ENCODE data around the gene ALKAL2. TPM values are rescaled to one million over a fixed set of nuclear protein-coding genes. Genes with fewer than 3 reads are reported as not detected.

The ALKAL2 gene
- total and polyA plus RNA-seq, 3 donors from 2014 or later = 29.6 to 69.4 (median 46.9) TPM

DNA sequence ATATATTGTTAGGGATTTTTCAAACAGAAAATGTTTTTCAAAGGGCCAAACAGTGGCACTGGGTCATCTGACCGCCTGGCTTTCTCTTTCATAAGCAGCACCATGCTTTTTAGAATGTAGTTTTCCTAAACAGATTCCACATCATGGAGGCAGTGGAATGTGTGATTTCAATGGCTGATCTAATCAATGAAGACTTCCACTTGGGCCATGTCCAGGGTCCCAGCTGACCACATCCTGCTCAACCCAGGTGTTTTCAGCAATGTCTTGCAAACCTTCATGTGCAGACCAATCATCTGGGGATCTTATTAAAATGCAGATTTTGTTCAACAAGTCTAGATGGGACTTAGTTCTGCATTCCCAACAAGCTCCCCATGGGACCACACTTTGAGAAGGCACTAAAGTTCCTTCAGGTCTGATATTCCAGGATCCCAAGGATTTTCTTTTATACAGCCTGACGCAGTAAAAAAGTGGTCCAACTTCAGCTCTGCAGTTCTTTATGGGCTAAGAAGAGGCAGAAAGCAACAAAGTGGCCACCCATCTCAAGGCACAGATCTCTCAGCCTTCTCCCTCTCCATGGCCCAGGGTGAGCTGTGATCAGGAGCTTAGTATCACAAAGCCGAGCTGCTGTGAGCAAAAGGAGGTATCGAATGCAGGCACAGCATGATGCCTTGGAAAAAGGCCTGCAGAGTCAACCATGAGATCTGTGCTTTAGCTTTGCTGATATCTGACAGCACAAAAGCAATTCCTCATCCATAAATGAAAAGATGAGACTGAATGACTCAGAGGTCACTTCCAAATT is 3.7 kb downstream of the ALKAL2 start:
- no peak overlapping the region for H3K4me3 ChIP-seq
- DNase-seq = no peak
- TF ChIP-seq, protein P1, sequence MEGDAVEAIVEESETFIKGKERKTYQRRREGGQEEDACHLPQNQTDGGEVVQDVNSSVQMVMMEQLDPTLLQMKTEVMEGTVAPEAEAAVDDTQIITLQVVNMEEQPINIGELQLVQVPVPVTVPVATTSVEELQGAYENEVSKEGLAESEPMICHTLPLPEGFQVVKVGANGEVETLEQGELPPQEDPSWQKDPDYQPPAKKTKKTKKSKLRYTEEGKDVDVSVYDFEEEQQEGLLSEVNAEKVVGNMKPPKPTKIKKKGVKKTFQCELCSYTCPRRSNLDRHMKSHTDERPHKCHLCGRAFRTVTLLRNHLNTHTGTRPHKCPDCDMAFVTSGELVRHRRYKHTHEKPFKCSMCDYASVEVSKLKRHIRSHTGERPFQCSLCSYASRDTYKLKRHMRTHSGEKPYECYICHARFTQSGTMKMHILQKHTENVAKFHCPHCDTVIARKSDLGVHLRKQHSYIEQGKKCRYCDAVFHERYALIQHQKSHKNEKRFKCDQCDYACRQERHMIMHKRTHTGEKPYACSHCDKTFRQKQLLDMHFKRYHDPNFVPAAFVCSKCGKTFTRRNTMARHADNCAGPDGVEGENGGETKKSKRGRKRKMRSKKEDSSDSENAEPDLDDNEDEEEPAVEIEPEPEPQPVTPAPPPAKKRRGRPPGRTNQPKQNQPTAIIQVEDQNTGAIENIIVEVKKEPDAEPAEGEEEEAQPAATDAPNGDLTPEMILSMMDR (IDR thresholded peaks at IDR 0.05) = no peak
- TF ChIP-seq POLR2A (IDR thresholded peaks at IDR 0.05) = no peak
- no peaks in the 10 kb centered on the region for H3K27me3 ChIP-seq
- intact Hi-C loops (cut with DNase I; ENCODE audit: low total_unique reads) = no loop called here
- H3K4me1 ChIP-seq = peaks cover 29% of the 10 kb centered on the region
- WGBS, 2 donors = 89 to 99% methylated on average over 4 of the region's 4 CpGs
- H3K9me3 ChIP-seq = no peaks in the 10 kb centered on the region
- no peaks in the 10 kb centered on the region for H3K36me3 ChIP-seq (ENCODE audit: low read depth, missing control alignments)
- peak overlapping the region in 1 of 2 donors; percentile 53 for H3K27ac ChIP-seq

DNA sequence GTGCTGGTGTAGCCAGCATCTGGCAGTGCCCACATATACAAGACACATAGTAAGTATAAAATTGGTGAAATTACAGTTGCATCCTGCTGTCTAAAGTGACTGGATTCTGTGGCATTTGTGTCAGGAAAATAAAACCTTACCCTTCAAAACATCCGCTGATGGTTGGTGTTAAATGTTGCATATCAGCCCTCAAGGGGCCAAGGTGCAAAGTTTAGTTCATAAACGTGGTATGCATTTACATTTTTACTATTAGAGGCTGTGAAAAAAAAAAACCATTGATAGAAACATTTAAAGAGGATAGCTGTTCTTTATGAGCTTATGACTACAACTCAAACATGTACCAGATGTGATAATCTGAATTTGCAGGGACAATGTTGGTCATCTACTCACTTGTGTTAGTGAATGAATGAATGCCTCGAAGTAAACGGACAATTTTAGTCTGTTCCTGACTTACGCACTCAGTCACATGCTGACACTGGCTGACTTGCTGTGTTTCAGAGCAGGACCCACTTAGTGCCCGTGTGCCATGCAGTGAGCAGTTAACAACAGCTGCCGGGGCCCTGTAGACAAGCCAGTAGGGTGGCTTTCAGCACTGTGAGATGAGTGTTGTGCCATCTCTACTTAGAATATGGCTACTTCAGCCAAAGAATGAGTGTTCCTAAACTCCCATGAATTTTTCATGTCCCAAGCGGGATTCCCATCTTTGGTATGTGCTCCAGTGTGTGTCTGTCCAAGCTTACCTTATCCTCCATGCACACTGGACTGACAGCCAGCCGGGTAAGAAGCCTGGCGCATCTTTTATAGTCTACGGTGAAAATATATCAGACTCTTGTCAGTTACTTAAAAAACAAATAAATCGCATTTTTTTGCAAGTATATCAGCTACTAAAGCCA is 5.3 kb downstream of the ALKAL2 start:
- H3K4me1 ChIP-seq = peaks cover 27% of the 10 kb centered on the region
- H3K27ac ChIP-seq = no peak overlapping the region
- DNase-seq = no peak
- H3K27me3 ChIP-seq = no peaks in the 10 kb centered on the region
- H3K36me3 ChIP-seq (ENCODE audit: low read depth, missing control alignments) = no peaks in the 10 kb centered on the region
- intact Hi-C loops (cut with DNase I; ENCODE audit: low total_unique reads) = no loop called here
- TF ChIP-seq, protein P1 (IDR thresholded peaks at IDR 0.05) = no peak
- no peak for TF ChIP-seq POLR2A (IDR thresholded peaks at IDR 0.05)
- no peaks in the 10 kb centered on the region for H3K9me3 ChIP-seq
- WGBS, 2 donors = 89 to 92% methylated on average over 11 to 12 of the region's 12 CpGs
- no peak overlapping the region for H3K4me3 ChIP-seq

DNA sequence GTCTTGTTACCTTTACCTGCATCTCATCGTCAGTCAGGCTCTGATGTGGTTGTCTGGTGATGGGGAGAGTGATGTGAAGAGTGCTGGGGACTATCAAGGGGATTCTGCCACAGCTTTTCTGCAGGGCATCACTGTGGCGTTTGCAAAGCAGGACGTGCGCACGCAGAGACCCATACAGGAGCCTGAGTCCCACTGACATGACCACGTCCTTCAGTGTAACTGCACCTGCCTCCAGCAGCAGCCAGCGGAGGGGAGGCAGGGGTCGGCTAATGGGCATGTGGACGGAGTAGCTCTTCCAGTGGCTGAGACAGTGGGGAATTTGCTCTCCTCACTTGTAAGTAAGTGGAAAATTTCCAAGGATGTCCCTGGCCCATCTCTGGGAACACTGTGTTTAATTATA is 6.5 kb downstream of the ALKAL2 start:
- H3K27ac ChIP-seq = peak overlapping the region in 1 of 2 donors; percentile 65
- H3K4me1 ChIP-seq = peaks cover 27% of the 10 kb centered on the region
- WGBS, 2 donors = 90 to 94% methylated on average over 9 of the region's 9 CpGs

DNA sequence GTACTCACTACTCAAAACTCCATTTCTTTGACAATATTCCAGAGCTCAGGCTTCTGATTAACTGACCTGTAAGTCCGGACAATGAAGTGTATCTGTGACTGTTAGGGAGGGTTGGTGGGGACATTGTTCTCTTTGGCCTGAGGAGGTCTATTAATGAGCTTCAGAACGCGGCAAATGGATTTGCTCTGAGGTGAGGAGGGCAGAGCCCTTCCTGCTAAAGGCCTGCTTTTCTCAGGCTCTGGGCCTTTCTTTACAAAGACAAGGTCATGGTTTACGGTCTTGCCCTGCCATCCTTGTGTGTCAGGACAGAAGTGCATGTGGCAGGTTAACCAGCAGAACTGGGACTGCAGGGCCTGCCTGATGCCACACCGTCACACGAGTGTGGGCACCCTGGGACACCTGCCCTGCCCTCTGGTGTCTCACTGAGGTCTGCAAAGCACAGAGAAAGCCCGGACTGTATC is 7.2 kb downstream of the ALKAL2 start:
- Histone ChIP-seq H3K36me3 (ENCODE audit: low read depth, missing control alignments) (no peaks in the 10 kb centered on the region), H3K4me1 (peaks cover 27% of the 10 kb centered on the region), H3K9me3 (no peaks in the 10 kb centered on the region), H3K27me3 (no peaks in the 10 kb centered on the region), H3K4me3 (no peak overlapping the region), H3K27ac (peak overlapping the region; percentile 35 to 65)
- TF ChIP-seq, protein P1 (IDR thresholded peaks at IDR 0.05) = no peak
- TF ChIP-seq POLR2A (IDR thresholded peaks at IDR 0.05) = no peak
- WGBS, 2 donors = 41 to 56% methylated on average over 7 of the region's 7 CpGs
- intact Hi-C loops (cut with DNase I; ENCODE audit: low total_unique reads) = no loop called here
- no peak for DNase-seq

More for the DNA sequence above, 6.5 kb downstream of the ALKAL2 start:
- H3K9me3 ChIP-seq = no peaks in the 10 kb centered on the region
- DNase-seq = no peak
- intact Hi-C loops (cut with DNase I; ENCODE audit: low total_unique reads) = no loop called here
- no peak overlapping the region for H3K4me3 ChIP-seq
- TF ChIP-seq, protein P1 (IDR thresholded peaks at IDR 0.05) = no peak
- TF ChIP-seq POLR2A (IDR thresholded peaks at IDR 0.05) = no peak
- no peaks in the 10 kb centered on the region for H3K36me3 ChIP-seq (ENCODE audit: low read depth, missing control alignments)
- H3K27me3 ChIP-seq = no peaks in the 10 kb centered on the region
